GM19467 (cell line): ENCODE measurements around the gene AGPS.
"Not testable (repeated sequence)": the region's sequence is repeated elsewhere in the genome, so short reads cannot be mapped to it uniquely, and the experiment has no call there.

Source experiments
- ATAC-seq: cut with Tn5 transposase; IDR thresholded peaks from one replicate; pipeline ENCODE4 v1.9.1; 2021; ENCODE audit warnings: mild to moderate bottlenecking, moderate library complexity; ENCODE audit not compliant: unreplicated experiment

AGPS gene

DNA sequence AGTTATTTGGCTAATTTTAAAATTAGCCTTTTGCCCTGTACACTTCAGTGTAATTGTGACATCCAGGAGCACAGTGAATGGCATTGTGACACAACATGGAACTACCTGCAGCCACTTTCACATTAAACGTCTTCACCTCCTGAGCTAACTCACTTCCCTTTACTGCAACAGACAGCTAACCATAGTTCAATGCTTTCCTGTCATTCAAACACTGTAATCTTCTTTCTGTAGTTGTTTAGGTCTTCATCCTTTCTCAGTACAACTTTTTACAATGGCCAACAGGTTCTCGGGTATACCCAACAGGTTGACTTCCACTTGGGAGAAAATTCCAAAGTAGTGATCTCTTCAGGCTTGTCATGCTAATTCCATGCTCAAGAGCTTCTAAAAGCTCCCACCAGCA, 8.6 kb upstream of the AGPS start:
- no peak for ATAC-seq

DNA sequence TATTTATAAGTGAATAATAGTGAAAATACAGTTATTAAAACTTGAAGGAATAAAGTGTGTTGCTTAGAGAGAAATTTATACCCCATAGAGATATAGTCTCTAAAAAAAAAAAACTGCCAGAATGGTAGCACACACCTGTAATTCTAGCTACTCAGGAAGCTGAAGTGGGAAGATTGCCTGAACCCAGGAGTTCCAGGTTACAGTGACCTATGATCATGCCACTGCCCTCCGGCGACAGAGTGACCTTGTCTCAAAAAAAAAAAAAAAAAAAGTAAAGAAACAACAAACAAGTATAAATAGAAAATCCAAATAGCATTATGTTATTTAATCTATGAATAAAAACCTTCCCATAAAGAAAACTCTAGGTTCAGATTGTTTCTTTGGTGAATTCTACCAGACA, 7.4 kb upstream of the AGPS start:
- no peak for ATAC-seq

DNA sequence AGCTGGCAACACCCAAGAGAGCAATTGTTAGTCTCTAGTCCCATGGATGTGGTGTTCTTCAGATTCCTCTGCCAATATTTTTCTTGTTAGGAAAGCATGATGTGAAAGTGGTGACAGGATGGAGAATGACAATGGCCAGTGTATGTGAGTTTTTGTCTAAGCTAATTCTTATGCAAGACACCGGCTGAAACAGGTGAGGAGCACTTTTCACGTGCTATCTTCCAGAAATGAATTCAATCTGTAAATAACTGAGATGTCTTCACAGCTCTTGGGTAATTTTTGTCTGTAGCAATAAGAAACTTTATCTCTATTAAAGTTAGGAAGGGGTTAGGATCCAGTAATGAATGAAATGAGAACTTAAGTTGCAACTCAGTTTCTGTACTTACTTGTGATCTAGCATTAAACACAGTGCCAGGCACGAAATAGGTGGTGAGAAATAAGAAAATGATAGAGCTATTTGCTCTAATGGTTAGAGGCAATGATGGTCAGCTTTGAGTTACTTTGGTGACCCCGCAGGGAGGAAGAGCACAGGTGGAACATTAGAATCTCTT, 676 bp upstream of the AGPS start:
- no peak for ATAC-seq

DNA sequence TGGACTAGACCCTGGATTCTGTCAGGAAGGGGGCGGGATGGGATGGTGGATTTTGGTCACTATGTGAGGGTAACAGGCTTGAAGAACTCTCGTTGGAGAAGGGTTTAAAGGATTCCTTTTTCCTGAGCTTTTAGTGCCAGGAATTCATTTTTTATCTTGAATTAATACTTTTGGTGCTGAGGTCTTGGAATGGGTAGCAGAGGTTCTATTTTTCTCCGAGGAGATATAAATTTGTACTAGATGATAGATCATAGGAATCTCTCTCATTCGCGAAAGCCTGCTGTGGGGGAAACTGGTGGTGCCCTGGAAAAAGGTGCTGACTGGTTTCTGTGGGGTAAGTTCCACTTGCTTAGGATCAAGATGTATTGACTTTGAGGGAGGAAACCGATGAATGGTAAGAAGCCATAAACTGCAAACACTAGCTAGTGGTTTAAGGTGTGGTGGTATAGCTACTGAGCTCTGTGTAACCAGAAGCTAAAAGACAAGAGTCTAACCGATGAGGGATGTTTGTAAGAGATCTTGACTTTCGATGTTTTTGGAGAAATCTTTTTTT, 706 bp downstream of the AGPS start:
- no peak for ATAC-seq

DNA sequence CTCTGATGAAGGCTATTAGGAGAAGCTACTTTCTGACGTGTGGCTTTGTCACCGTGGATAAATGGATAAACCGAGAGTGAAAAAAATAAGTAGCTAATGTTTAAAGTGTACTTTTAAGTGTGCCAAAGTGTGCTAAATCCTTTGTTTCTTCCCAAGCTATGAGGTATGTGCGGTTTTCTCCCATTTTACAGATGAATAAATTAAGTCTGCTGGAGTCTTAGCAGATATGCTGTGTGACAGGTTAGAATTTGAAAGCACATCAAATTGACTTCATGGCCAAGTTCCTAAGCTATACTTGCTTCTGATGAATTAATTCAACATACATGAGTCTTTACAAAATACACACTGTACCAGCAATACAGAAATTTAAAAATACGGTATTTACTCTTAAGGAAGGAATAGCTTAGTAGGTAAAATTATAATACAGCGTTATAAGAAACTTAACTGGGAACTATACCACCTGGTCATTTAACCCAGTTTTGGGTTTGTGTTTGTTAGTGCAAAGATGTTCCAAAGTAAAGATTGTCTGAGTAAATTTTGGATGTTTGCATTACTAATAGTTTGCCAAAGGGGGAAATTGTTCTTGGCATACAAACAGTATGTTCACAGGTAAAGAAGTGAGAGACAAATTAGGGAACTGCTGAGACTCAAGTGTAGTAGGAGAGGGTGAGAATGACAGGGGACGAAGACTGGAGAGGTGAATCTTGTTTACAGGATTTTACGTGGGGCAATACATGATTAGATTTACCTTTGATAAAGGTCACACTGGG, 1.4 kb downstream of the AGPS start:
- ATAC-seq = no peak

DNA sequence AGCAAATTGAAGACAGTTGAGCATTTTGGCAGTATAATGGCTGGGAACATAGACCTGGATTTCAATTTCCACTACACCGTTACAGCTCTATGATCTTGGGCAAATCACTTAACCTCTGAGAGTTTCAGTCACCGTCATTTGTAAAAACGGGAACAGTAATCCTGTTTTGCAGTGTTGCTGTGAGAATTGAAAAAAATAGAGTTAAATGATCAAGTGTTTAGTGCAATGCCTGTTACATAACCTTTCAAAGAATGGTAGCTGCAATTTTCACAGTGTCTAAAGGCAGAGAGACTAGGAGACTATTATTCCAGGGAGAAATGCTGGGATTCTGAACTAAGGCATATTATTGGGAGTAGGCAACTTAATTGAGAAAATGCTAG, 2.0 kb downstream of the AGPS start:
- ATAC-seq = no peak

DNA sequence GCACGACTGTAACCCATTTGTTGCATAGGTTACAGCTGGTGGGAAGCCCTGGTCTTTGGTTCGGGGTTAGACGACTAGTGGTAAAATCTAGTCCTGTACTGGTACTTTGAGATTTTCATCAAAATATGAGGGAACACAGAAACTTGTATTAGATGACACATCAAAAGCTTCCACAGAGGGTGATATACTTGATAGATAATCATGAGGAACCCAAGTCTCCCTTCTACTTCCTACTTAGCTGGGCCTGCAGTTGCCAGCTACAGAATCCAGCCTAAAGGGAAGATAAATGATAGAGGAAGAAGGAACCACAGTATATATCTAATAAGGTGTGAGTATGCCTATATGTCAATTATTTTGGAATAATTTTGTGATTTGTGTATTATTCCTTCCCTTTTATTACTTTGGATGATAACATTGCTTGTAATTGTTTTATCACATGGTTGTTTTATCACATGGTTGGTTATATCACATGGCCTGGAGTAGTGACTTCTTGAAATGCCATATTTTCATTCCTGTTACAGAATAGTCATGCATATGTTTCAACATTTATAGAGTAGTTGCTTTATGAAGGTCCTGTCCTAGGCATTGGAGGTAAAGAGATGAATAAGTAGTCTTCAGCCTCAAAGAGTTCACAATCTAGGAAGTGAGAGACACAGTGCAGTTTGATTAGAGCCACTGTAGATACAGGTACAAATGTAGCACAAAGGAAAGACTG, 2.9 kb downstream of the AGPS start:
- no peak for ATAC-seq

DNA sequence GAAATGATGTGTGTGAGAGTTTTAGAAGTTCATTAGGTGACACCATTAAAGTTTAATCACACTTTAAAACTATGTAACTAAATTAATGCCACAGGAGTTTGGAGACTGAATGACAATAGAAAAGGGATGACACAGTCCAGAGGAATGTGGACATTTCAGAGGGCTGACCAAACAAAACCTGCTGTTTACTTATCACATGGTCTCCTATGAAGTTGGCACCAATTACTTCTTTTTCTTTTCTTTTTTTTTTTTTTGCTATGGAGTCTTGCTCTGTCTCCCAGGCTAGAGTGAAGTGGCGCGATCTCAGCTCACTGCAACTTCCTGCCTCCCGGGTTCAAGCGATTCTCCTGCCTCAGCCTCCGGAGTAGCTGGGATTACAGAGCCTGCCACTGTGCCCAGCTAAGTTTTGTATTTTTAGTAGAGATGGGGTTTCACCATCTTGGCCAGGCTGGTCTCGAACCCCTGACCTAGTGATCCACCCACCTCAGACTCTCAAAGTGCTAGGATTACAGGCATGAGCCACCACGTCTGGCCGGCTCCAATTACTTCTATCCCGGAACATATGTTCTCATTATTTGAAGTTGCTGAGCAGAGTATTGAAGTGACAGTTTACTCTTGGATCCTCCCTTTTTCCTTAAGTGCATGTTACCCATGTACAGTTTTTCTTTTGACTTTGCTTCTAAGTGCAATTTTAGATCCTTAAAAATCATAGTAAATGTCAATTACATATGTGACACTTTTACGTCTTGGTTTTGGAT, 4.3 kb downstream of the AGPS start:
- ATAC-seq = no peak

DNA sequence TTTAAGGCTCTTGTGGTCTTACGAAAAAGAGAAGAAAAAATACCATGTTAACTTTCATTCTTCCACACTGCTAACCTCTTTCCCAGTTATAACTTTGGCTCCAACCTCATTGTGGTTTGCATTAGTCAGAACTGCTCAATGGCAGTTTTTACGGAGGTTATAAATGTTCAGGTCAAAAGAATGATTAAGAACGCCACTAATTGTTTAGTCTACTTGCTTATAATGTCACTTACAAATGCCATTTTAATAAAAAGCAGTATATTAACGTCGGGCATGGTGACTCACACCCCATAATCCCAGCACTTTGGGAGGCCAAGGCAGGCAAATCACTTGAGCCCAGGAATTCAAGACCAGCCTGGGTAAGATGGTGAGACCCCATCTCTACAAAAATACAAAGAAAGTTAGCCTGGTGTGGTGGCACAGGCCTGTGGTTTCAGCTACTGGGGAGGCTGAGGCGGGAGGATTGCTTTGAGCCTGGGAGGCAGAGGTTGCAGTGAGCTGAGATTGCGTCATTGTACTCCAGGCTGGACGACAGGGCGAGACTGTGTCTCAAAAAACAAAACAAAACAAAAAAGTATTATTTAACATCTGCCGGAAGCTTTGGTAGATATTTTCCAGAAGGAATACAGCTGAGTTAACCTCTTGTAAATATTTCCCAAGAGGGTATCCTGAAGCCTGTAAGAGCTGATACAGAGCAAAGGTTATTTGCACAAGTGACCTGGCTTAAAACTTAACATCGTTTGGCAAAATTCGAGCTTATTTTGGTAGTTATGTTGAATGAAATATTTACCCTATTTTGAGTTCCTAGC, 5.1 kb downstream of the AGPS start:
- no peak for ATAC-seq

DNA sequence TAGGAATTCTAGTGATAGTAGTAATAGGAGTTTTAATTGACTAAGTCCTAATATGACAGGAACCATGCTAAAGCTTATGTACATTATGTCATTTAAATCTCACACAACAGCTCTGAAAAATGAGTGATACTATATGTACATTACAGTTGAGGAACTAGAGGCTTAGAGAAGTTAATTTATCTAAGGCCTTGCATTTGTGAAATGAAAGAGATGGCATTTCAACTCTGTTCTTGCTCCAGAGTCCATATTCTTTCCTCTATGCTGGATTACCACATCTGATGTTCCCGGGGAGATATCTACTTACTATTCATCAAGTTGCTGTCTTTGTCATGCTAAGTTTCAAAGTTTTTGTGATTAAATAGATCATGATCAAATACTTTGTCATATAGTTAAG, 5.7 kb downstream of the AGPS start:
- ATAC-seq = no peak

DNA sequence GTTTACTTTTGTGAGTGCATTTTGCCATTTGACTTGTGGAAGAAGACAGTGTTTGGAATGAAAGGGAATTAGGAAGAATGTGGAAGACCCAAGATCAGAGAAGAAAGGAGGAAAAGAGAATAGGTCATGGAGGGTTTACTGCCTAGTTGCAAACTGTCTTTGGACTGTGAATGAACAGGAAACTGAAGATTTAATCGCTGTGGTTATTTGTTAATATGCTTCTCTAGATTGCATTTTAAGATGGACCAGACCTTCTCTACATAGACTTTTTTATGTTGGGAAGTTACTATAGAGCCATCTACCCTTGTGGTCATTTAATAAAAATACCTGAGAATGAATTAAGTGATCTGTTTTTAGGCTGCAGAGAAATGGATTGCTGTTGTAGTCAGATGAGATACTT, 6.2 kb downstream of the AGPS start:
- ATAC-seq = no peak

DNA sequence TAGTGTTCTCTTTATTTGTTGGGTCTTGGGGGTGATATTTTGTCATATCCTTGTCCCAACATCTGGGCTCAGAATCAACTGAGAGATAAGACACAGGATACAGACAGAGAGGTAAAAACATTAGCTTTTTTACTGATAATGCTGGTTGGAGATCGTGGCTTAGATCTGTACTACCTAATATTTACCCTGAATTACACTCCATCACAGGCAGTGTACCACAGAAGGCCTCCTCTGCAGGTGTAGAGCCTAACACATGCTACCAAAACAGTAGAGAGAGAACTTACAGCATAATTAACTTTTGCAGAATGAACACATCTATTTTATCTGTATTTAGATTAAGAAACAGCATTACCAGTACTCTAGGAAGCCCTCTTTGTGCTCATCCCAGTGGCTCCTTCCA, 6.8 kb downstream of the AGPS start:
- ATAC-seq = no peak

DNA sequence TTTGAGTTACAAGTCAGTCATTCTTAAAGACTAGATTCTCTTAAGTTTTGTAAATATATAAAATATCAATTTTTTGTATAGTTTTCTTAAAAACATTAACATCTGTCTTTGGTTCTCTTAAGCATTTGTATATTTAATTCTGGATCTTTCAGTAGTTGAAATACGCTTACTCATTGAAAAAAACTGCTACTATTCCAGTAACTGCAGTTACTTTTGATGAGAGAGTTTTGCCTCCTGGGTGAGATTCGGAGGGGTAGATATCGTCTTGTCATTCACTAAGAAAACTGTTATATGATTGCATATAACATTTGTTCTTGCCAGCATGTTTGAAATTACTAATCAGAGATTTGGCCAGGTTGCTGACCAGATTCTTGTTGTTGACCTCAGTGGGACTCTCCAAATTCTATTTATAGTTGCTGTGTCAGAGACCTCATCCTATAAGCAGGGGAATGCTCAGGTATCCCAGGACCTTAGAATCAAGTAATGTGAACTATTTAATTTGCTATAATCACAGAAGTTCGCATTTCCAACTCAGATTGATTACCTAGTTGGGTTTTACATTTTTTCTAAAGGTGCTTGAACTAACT, 7.9 kb downstream of the AGPS start:
- no peak for ATAC-seq

DNA sequence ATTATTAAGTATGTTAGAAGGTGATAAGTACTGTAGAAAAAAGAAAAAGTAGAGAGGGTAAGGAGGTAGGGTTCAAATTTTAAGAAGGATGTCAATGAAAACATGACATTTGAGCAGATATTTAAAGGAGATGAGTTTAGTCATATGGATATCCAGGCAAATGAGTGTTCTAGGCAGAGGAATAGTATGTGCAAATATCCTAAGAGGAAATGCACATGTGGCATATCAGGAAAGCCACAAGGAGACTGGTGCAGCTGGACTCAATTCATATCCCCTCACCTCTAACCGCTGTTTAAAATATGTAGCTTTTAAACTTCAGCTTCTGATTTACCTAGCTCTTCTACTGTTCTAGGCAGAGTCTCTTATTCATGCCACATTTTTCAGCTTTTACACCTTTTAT, 9.5 kb downstream of the AGPS start:
- ATAC-seq = no peak

DNA sequence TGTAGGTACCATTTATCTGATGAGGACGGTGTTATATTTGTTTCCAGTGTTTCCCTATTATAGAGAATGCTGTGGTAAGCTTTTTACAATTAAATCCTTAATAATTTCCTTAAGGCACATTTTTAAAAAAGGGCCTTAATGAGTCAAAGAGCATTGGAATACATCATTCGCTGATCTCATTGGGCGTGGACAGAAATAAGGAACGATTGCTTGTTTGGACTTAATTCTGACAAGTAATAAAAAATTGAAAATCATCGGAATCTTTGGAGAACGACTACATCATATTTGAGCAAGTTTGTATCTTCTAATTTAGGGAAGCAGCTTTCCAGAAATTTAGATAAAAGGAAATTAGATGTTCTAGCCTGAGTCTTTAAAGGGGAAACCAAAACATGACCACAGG, 11.3 kb downstream of the AGPS start:
- no peak for ATAC-seq

DNA sequence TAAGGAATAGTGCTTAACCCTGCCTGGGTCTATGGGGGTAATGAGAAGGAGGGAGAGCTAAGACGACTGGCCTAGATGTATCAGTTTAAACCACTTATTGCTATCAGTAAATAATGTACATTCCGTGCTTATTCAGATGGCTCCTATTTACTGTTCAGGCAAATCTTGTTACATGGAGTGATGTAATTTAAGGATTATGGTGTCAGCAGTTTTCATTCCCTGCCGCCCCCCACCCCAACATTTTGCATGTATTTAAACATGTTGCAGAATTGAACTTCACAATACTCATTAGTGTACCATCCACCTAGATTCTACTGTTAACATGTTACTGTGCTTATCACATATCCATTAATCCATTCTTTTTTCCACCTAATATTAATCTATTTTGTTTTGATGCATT, 11.7 kb downstream of the AGPS start:
- no peak for ATAC-seq

DNA sequence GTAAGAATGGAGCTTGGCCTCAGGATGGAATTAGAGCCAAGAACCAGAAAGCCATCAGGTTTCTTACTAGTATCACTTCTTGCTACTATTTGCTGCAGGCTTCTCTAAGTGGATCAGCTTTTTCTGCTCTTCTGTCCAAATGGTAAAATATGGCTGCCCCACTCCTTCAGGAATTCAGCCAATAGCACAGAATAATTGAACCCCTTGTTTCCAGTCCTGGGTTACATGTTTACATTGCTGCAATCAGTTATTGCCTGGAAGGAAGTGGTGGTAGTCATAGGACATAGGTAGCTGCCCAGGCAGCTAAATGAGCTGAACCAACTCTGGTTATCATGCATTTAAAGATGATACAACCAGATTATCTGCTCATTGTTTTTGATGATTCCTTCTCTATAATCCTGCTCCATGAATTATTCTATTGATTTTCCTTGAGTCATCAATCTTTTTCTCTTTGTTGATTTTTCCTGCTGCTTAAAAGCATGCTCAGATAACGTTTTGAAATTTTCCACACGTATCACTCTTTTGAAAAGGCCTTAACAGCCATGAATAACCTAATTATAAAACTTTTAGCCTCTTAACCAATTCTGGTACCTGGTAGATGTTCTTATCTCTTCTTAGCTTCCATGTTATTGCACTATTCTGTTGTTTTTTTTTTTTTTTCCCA, 12.6 kb downstream of the AGPS start:
- no peak for ATAC-seq

DNA sequence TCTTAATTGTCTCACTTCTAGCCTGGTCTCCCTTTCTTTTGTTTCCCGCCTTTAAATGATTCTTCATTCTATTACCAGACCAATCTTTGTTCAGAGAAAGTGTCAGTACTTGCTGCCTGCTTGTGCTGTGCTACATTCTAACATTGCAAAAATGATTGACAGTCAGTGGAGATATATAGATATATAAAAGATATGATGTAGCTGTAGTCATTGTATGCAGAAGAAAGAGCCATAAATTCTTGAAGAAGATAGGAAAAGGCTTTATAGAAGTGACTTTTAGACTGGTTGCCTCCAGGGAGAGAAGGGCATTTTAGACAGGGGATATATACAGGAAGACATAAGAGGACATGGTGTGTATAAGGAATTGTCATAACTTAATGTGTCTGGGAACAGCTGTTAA, 13.6 kb downstream of the AGPS start:
- no peak for ATAC-seq

DNA sequence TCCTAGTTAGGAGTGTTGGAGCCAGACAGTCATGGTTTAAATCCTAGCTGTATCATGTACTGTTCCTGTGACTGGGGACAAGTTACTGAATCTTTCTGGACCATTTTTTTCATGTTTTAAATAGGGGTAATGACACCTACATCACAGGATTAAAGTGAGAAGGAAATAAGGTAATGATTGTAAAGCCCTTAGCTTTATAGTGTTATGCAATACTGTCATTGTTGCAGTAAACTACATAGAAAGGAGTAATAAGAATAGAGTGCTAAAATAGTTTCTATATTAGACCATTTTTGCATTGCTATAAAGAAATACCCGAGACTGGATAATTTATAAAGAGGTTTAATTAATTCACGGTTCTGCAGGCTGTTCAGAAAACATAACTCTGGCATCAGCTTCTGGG, 14.5 kb downstream of the AGPS start:
- no peak for ATAC-seq

DNA sequence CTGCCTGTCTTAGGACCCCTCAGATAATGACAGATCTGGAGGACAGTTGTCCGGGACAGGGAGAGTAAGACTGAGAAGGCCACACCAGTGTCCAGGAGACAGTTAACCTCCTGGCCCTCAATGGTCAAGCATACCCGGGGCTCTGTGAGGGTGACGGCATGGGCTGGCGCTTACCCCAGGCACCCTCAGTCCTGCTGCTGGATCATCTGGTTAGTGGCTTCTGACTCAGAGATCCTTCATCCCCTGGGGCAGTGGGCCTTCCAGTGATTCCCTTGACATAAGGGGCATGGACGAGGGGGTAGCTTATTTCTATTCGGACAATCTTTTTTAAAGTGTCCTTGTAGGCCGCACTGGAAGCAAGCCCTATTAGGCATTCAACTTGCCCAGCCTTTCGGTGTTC, 18.1 kb downstream of the AGPS start:
- ATAC-seq = not testable (repeated sequence)
